GM18951 (cell line): ENCODE data around the gene PCNX4.

ENCODE experiments used
- POLR2A ChIP-seq: IDR thresholded peaks from 4 replicates; pipeline ENCODE4 v1.6.1; 2011; ENCODE audit warnings: mild to moderate bottlenecking; ENCODE audit not compliant: insufficient read length, insufficient read depth; ENCODE audit errors: extremely low read depth
- in situ Hi-C: fragments of 300-500 bp; cut with MboI; formaldehyde crosslinking; loops from one replicate; pipeline ENCODE4 v1.12.0; 2022; ENCODE audit warnings: low sequenced_read_pairs, mixed read lengths, inconsistent platforms; ENCODE audit not compliant: unreplicated experiment

Gene PCNX4

DNA sequence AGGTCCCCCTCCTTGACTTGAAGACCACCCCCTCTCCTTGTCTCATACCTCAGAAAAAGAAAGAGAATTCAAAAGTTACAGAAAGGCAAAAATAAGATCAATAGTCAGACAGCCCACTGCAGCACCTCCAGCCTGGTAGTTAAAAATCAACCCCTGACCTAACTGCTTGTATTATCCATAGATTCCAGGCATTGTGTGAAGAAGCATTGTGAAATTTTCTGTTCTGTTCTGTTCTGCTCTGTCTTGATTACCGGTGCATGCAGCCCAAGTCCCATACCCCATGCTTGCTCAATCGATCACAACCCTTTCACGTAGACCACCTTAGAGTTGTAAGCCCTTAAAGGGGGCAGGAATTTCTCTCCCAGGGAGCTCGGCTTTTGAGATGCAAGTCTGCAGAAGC, 79.2 kb downstream of the PCNX4 start:
- no peak for TF ChIP-seq POLR2A
- in situ Hi-C loops, result no loop called here

- in situ Hi-C loops, result no loop called here
- no peak for TF ChIP-seq POLR2A
These were observed 80.0 kb downstream of the PCNX4 start for GRCh38 chr14:60171690-60172089.

DNA sequence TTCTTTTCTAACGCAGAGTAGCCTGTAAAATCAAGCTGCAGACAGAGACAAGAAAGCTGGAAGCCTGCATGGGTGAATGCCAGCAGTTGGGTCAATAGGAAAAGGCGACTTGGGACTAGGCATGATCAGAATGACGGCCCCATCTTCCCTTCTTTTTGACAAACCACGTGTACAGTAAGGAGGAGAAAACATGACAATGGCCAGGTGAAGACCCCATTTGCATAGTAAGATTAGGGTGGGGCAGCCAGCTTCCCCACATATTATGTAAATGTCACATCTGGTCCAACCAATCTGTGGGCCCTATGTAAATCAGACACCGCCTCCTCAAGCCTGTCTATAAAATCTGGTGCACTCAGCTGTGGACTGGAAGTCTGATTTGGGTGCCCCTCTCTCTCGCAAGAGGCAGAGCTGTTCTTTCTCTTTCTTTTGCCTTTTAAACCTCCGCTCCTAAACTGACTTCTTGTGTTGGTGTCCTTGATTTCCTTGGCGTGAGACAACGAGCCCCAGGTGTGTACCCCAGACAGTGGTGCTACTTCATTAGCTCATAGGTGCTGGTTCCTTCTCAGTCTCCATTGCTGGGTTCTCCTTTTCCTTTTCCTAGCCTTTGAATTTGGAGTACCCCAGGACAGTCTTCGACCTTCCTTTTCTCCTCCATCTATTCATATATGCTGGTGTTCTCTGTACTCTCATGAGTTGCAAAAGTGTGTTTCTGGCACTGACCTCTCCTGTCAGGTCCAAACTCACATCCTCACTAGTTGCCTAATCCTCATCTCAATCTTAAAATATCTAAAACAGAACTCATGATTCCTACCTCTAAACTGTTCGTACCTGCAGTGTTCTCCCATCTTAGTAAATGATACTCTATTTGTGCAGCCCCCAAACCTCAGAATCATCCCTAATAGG, 82.9 kb downstream of the PCNX4 start:
- in situ Hi-C loops, result loop anchor here (25.0 kb wide), 1 partner anchor 537 kb away; no protein-coding TSS in a partner anchor
- no peak for TF ChIP-seq POLR2A

DNA sequence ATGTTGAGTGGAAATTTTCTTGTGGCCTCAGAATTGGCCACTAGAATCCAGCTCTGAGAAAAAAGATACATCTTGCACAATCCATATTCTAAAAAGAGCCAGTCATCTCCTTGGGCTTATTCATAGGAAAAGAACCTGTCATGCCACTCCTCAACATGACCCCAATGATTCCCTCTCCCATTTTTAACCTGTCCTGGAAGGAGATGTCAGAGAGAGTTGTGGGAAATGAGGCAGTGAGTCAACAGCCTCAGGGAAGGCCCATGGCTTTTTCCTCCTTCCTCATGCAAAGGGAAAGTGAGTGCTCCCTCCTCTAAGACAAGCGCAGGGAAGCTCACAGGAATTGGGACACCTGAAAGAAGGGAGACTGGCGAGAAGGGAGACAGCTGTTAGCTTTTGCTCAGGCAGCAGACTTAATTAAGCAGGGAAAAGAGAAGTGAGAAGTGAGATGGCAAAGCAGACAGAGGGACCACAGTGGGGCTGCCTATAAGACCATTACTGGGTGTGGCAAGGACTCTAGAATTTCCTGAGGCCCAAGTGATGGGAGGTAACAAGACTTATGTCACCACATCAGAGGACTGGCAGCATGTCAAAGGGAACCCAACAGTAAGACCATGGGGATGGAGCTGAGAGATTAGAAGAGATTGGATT, 83.7 kb downstream of the PCNX4 start:
- TF ChIP-seq POLR2A, result no peak
- in situ Hi-C loops, result loop anchor here (25.0 kb wide), 1 partner anchor 538 kb away; no protein-coding TSS in a partner anchor

DNA sequence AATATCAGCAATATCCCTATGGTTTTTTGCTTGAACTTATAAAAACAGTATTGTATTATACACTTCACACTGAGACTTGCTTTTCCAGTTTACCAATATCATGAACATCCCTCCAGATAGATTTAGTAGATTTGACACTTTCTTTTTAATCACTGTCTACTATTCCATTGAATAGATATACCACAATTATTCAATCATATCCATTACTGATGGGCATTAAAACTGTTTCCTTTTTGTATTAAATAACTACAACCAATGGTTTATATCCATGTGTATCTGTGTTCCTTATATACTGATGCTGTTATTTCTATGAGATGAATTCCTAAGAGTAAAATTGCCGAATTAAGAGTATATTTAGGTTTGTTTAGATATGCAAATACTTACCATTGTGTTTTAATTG, 86.4 kb downstream of the PCNX4 start:
- TF ChIP-seq POLR2A, result no peak
- in situ Hi-C loops, result loop anchor here (25.0 kb wide), 1 partner anchor 541 kb away; no protein-coding TSS in a partner anchor

GRCh38 chr14:60178820-60179219, 87.1 kb downstream of the PCNX4 start:
- no peak for TF ChIP-seq POLR2A
- in situ Hi-C loops, result loop anchor here (25.0 kb wide), 1 partner anchor 542 kb away; no protein-coding TSS in a partner anchor

- TF ChIP-seq POLR2A, result no peak
- in situ Hi-C loops, result loop anchor here (25.0 kb wide), 1 partner anchor 542 kb away; no protein-coding TSS in a partner anchor
These were observed 87.7 kb downstream of the PCNX4 start for GRCh38 chr14:60179431-60179869.

- TF ChIP-seq POLR2A, result no peak
- in situ Hi-C loops, result loop anchor here (10.0 to 25.0 kb wide), 3 partner anchors 118 to 546 kb away; no protein-coding TSS in a partner anchor
These were observed 91.4 kb downstream of the PCNX4 start for GRCh38 chr14:60183138-60183537.

DNA sequence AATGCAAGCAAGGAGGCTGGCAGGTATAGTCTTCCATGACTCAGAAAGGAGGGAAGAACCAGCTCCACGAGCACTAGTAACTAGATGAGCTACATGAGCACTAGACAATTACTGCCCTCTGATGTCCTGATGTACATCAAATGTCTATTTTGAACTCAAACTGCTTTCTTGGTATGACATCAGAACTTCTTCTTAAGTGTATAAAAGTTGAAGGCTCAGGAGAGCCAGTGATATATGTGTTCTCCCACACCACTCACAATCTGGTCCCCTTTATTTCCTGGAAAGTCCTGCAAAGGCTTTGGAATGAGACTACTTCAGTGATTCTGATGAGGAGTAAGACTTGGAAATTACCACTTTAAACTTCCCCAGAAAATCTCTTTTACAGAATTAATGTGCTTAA, 92.0 kb downstream of the PCNX4 start:
- no peak for TF ChIP-seq POLR2A
- in situ Hi-C loops, result loop anchor here (10.0 to 25.0 kb wide), 3 partner anchors 119 to 546 kb away; no protein-coding TSS in a partner anchor

DNA sequence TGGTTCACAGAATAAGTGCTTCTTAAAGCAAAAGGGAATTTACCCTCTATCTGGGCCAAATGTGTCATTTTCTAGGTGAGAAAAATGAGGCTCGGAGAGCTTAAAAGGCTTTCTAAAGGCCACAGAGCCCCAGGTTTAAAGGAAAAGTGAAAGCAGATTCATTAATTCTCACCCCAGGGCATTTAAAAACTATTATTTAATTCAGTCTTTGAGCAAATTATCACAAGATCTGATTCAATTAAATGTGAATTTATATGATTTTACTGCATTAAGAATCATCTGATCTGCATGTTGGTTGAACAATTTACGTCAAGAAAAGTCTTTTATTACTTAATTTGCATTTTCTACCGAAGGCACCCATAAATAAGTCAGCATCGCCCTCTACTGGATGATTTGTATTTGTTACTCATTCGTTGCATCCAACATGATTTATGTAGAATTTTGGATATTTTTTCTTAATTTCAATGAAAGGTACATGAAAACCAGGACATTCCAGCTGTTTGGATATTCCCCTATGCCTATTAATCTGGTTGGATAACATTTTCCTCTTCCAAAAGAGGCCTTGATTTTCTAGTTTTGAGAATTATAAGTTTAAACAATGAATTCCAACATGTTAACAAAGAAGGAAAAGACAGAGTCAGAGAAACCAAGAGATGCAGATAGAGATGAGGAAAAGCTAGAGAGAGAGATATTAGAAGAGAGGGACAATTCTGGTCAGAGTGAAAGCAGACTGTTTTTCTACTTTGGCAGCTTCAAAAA, 92.6 kb downstream of the PCNX4 start:
- no peak for TF ChIP-seq POLR2A
- in situ Hi-C loops, result loop anchor here (10.0 to 25.0 kb wide), 3 partner anchors 120 to 547 kb away; no protein-coding TSS in a partner anchor

- in situ Hi-C loops, result loop anchor here (5.0 to 25.0 kb wide), 4 partner anchors 120 to 548 kb away; no protein-coding TSS in a partner anchor
- TF ChIP-seq POLR2A, result no peak
These were observed 93.3 kb downstream of the PCNX4 start for GRCh38 chr14:60184905-60185555.

DNA sequence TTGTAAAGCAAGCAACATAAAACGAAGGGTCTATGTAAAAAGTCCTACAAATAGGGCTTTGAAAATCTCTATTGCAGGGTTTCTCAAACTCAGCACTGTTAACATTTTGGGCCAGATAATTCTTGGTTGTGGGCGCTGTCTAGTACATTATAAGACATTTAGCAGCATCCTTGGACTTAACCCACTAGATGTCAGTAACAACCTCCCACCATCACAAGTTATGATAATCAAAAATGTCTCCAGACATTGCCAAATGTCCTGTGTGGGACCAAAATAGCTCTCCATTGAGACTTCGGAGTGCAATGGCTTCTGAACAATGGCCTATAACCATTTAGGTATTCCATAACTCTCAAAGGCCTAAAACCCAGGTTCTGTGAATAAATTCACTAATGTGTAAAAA, 96.4 kb downstream of the PCNX4 start:
- in situ Hi-C loops, result loop anchor here (5.0 to 25.0 kb wide), 4 partner anchors 123 to 551 kb away; no protein-coding TSS in a partner anchor
- no peak for TF ChIP-seq POLR2A
